IMR-90 (cell line): ENCODE measurements around the gene CWC27. TPM values are rescaled to one million over a fixed set of nuclear protein-coding genes. Genes with fewer than 3 reads are reported as not detected.

Source experiments
- ATAC-seq: fragments of 200-7000 bp; cut with Tn5 transposase; 2 replicates; pipeline ENCODE4 v1.9.1; 2020; ENCODE audit warnings: low read depth, mild to moderate bottlenecking, moderate library complexity
- BruUV-seq: library from RNA; stranded (reverse); fragments of 400-500 nt; replicated peaks from 2 replicates; lab custom pipeline; 2021; lab: Mats Ljungman, UMichigan
- CTCF ChIA-PET: fragments of 300-600 bp; formaldehyde crosslinking; extraction: SDS; loops from one replicate; lab custom pipeline; 2021; ENCODE audit warnings: antibody characterized with exemption; lab: Yijun Ruan, JAX
- POLR2A ChIA-PET: fragments of 300-600 bp; sonication (Branson Sonifier 250); formaldehyde crosslinking; loops from one replicate; lab custom pipeline; 2022; ENCODE audit warnings: antibody characterized with exemption; ENCODE audit not compliant: unreplicated experiment; lab: Charles Lee
- DNase-seq: peaks from one replicate; pipeline ENCODE4 v3.0.0; 2013
- H2AFZ ChIP-seq: replicated peaks from 2 replicates; pipeline ENCODE3; 2013; ENCODE audit warnings: low read length, mild to moderate bottlenecking; ENCODE audit not compliant: poor library complexity
- H2AK5ac ChIP-seq: 2 replicates; pipeline ENCODE4 v1.6.1; 2013; ENCODE audit warnings: low read depth, low read length, inconsistent platforms
- H2AK9ac ChIP-seq: replicated peaks from 2 replicates; pipeline ENCODE3; 2013; ENCODE audit warnings: mild to moderate bottlenecking, low read depth, low read length, moderate library complexity; ENCODE audit not compliant: poor library complexity
- H2BK120ac ChIP-seq: 2 replicates; pipeline ENCODE4 v1.6.1; 2013; ENCODE audit warnings: low read depth, low read length, inconsistent platforms
- H2BK15ac ChIP-seq: 3 replicates; pipeline ENCODE4 v1.6.1; 2013; ENCODE audit warnings: low read depth, low read length, inconsistent platforms
- H2BK20ac ChIP-seq: 2 replicates; pipeline ENCODE4 v1.6.1; 2013; ENCODE audit warnings: low read depth, mild to moderate bottlenecking, inconsistent platforms, low read length, moderate library complexity
- H2BK5ac ChIP-seq: 2 replicates; pipeline ENCODE4 v1.6.1; 2013; ENCODE audit warnings: mild to moderate bottlenecking, low read depth, low read length, inconsistent platforms; ENCODE audit not compliant: poor library complexity, severe bottlenecking
- H3K14ac ChIP-seq: replicated peaks from 2 replicates; pipeline ENCODE4 v1.6.1; 2013; ENCODE audit warnings: low read depth, low read length, inconsistent platforms
- H3K18ac ChIP-seq: 2 replicates; pipeline ENCODE4 v1.6.1; 2013; ENCODE audit warnings: low read depth, low read length, control low read depth
- H3K23ac ChIP-seq: 2 replicates; pipeline ENCODE4 v1.6.1; 2013; ENCODE audit warnings: low read depth, low read length, inconsistent platforms
- H3K27ac ChIP-seq: 2 replicates; pipeline ENCODE4 v1.5.1; 2013; ENCODE audit warnings: mild to moderate bottlenecking, control low read depth, low read length; ENCODE audit not compliant: insufficient read depth
- H3K27me3 ChIP-seq: 2 replicates; pipeline ENCODE4 v1.6.1; 2013; ENCODE audit warnings: low read length; ENCODE audit not compliant: control insufficient read depth, insufficient read depth
- H3K36me3 ChIP-seq: 2 replicates; pipeline ENCODE4 v1.6.1; 2013; ENCODE audit warnings: low read length, mixed read lengths; ENCODE audit not compliant: control insufficient read depth, insufficient read depth
- H3K4ac ChIP-seq: 2 replicates; pipeline ENCODE4 v1.6.1; 2013; ENCODE audit warnings: low read depth, low read length, inconsistent platforms
- H3K4me1 ChIP-seq: 2 replicates; pipeline ENCODE4 v1.6.1; 2013; ENCODE audit warnings: low read length, mixed read lengths; ENCODE audit not compliant: control insufficient read depth, insufficient read depth
- H3K4me2 ChIP-seq: 2 replicates; pipeline ENCODE4 v1.6.1; 2013; ENCODE audit warnings: low read depth, mild to moderate bottlenecking, control low read depth, low read length, moderate library complexity
- H3K4me3 ChIP-seq: 2 replicates; pipeline ENCODE4 v1.5.1; 2013; ENCODE audit warnings: low read depth, mild to moderate bottlenecking, control low read depth, low read length, moderate library complexity; ENCODE audit not compliant: insufficient read depth
- H3K56ac ChIP-seq: 2 replicates; pipeline ENCODE4 v1.6.1; 2013; ENCODE audit warnings: low read length, inconsistent platforms; ENCODE audit not compliant: insufficient read depth; ENCODE audit errors: extremely low read depth
- H3K79me1 ChIP-seq, 2 experiments: 2 replicates each; pipeline ENCODE4 v1.6.1; 2013; ENCODE audit warnings: low read length in 2 of 2, inconsistent platforms in 1 of 2, low read depth in 1 of 2
- H3K9ac ChIP-seq: 2 replicates; pipeline ENCODE4 v1.6.1; 2013; ENCODE audit warnings: low read depth, low read length, control low read depth
- H3K9me1 ChIP-seq: 2 replicates; pipeline ENCODE4 v1.6.1; 2013; ENCODE audit warnings: low read length, inconsistent platforms; ENCODE audit not compliant: insufficient read depth
- H3K9me3 ChIP-seq: 2 replicates; pipeline ENCODE4 v1.6.1; 2013; ENCODE audit warnings: low read length; ENCODE audit not compliant: control insufficient read depth, insufficient read depth
- H4K20me1 ChIP-seq: 2 replicates; pipeline ENCODE4 v1.6.1; 2013; ENCODE audit warnings: low read length, inconsistent platforms; ENCODE audit not compliant: insufficient read depth
- H4K5ac ChIP-seq: 2 replicates; pipeline ENCODE4 v1.6.1; 2013; ENCODE audit warnings: mild to moderate bottlenecking, low read depth, low read length, control low read depth
- H4K8ac ChIP-seq, 2 experiments: 2 replicates each; pipeline ENCODE4 v1.6.1; 2013; ENCODE audit warnings: low read depth in 2 of 2, low read length in 2 of 2, control low read depth in 1 of 2, inconsistent platforms in 1 of 2
- H4K91ac ChIP-seq: 2 replicates; pipeline ENCODE4 v1.6.1; 2013; ENCODE audit warnings: low read depth, low read length, inconsistent platforms; ENCODE audit not compliant: insufficient read depth
- CEBPB ChIP-seq: IDR thresholded peaks from 2 replicates; pipeline ENCODE4 v1.6.1; 2012; ENCODE audit warnings: low read depth, low read length, improper control_type of control experiment
- SMC3 ChIP-seq: fragments of 150-350 bp; IDR thresholded peaks from 2 replicates; pipeline ENCODE4 v1.6.1; 2016; ENCODE audit warnings: low read depth, mild to moderate bottlenecking, antibody characterized with exemption, low read length, moderate library complexity
- WGBS, 2 experiments: methylation state at CpG; one replicate each; pipeline versions ENCODE4 v1.1.5 to v1.1.7; 2013; ENCODE audit warnings: missing lambda C conversion rate in 2 of 2; ENCODE audit not compliant: insufficient read length in 1 of 2; ENCODE audit errors: extremely low coverage in 2 of 2; 5-methylcytosine and 5-hydroxymethylcytosine counted together
- dilution Hi-C: fragments of 300-500 bp; cut with HindIII; formaldehyde crosslinking; loops from one replicate; pipeline ENCODE4 v1.14.3; 2018; ENCODE audit warnings: low sequenced_read_pairs; ENCODE audit not compliant: unreplicated experiment
- in situ Hi-C: fragments of 300-500 bp; cut with MboI; formaldehyde crosslinking; loops from 3 replicates; pipeline ENCODE4 v1.14.3; 2019; ENCODE audit warnings: low sequenced_read_pairs, inconsistent platforms, mixed read lengths
- intact Hi-C: fragments of 100-400 bp; cut with micrococcal nuclease; formaldehyde crosslinking; loops from 2 replicates; pipeline ENCODE4 v1.10.0; 2022
- polyA plus RNA-seq, 3 experiments: library from polyadenylated mRNA; depleted of rRNA; stranded (reverse); fragments of >200 nt; gene quantifications; 2 replicates each; pipeline ENCODE4 v1.2.3, GENCODE V29; 2012; ENCODE audit warnings: low replicate concordance in 1 of 3
- total RNA-seq: library from RNA; depleted of rRNA; stranded (reverse); fragments of >200 nt; gene quantifications from 2 replicates; pipeline ENCODE4 v1.2.3, GENCODE V29; 2012

Gene CWC27
- total and polyA plus RNA-seq, 2 of the 4 experiments (the other 2 are of a cell fraction), result 13.3 to 17.1 TPM

- Histone ChIP-seq H2AK5ac (no peak overlapping the region), H4K8ac (peak overlapping the region in 1 of 2 experiments; percentile 55; a peak in 2 of 4 replicates), H3K14ac (no peak overlapping the region), H3K9ac (no peak overlapping the region), H2BK120ac (no peak overlapping the region), H3K36me3 (no peaks in the 10 kb centered on the region), H3K23ac (no peak overlapping the region), H3K9me3 (no peaks in the 10 kb centered on the region), H3K79me1 (peaks cover 0 to 8% of the 10 kb centered on the region in 2 experiments; a peak in 3 of 4 replicates), H3K27me3 (no peaks in the 10 kb centered on the region), H3K4ac (no peak overlapping the region), H4K91ac (0 out of 2 replicates have a peak overlapping the region, but pooled peaks have one; percentile 6), H3K27ac (no peak overlapping the region), H2BK15ac (no peak overlapping the region), H4K20me1 (no peaks in the 10 kb centered on the region), H4K5ac (no peak overlapping the region; the same call in 1 of the 2 replicates), H3K4me1 (peaks cover 2% of the 10 kb centered on the region; the same call in 1 of the 2 replicates), H2AFZ (no peak overlapping the region), H2BK5ac (peak overlapping the region; percentile 38), H3K56ac (no peak overlapping the region), H3K4me2 (no peak overlapping the region), H2AK9ac (no peak overlapping the region), H3K9me1 (no peaks in the 10 kb centered on the region; the same call in 1 of the 2 replicates), H3K4me3 (no peak overlapping the region), H2BK20ac (no peak overlapping the region), H3K18ac (peak overlapping the region; percentile 37; the same call in 1 of the 2 replicates)
- intact Hi-C loops, result no loop called here
- peak; percentile 62; the same call in 1 of the 2 replicates for TF ChIP-seq CEBPB
- TF ChIP-seq SMC3, result no peak
- ATAC-seq (no peak), DNase-seq (peak; percentile 65)
- CTCF ChIA-PET, result no interaction called here
- in situ Hi-C loops, result no loop called here
- WGBS, 2 experiments, result no CpG with 5 or more reads among the region's 1 CpG
- POLR2A ChIA-PET, result no interaction called here
- BruUV-seq, result no TSS peak
- dilution Hi-C loops, result no loop called here
These were observed 260.4 kb downstream of the CWC27 start for GRCh38 chr5:65029178-65029577.
